ENCODE measurements around the gene RNASE3.
"Not testable (repeated sequence)": the region's sequence is repeated elsewhere in the genome, so short reads cannot be mapped to it uniquely, and the experiment has no call there.

RNASE3 gene

DNA sequence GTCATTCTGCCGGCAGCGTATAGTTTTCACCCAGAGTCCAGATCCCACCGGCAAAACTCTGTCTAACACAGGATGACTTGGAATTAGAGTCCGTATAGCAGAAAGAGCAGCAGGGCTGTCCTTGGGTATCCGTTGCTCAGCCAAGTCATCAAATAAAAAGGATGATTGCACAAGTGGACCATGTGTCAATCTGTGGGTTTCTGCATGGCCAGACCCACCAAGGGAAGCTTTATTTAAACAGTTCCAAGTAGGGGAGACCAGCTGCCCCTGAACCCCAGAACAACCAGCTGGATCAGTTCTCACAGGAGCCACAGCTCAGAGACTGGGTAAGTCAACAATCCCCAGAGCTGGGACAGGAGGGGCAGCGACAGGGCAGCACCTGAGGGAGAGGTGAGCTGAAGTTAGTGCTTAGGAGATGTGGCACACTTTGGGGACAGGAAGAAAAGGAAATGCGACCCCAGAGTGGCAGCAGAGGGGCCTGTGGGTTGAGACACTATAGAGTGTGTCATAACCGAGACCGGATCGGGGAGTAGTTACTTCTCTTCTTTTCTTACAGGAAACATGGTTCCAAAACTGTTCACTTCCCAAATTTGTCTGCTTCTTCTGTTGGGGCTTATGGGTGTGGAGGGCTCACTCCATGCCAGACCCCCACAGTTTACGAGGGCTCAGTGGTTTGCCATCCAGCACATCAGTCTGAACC is at the start of gene RNASE3:
Gene RNASE3, plus strand, starts transcription at position 260 of the 700 bp plus-strand sequence. Its CDS starts 302 bp downstream, at position 562.
- in situ Hi-C loops (cut with HindIII; ENCODE audit: low pct_unique_long_range_greater_than_20kb, low sequenced_read_pairs); DNase-seq (ENCODE audit: low read depth in 1 of 2, low spot score in 1 of 2): not testable (repeated sequence)

DNA sequence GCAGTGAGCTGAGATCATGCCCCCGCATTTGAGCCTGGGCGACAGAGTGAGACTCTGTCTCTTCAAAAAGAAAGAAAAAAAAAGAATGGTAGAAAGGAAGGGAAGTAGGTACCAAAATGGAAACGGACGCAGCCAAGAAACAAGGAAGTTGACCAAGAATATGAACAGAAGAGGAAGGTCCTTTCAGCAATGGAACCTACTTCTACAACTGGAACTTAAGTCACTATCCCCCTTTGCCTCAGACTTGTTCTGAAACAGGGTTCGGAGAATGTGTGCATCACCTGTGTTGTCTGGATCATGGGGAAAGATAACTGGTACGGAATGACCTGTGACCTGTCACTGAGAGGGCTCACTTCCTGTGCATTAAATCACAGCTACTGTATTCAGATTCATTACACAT is 44.6 kb upstream of the RNASE3 start:
- no peak for DNase-seq (ENCODE audit: low read depth in 1 of 2, low spot score in 1 of 2)
- TF ChIP-seq JUND (IDR thresholded peaks at IDR 0.05; ENCODE audit: low read depth), result no peak
- in situ Hi-C loops (cut with HindIII; ENCODE audit: low pct_unique_long_range_greater_than_20kb, low sequenced_read_pairs), result no loop called here

DNA sequence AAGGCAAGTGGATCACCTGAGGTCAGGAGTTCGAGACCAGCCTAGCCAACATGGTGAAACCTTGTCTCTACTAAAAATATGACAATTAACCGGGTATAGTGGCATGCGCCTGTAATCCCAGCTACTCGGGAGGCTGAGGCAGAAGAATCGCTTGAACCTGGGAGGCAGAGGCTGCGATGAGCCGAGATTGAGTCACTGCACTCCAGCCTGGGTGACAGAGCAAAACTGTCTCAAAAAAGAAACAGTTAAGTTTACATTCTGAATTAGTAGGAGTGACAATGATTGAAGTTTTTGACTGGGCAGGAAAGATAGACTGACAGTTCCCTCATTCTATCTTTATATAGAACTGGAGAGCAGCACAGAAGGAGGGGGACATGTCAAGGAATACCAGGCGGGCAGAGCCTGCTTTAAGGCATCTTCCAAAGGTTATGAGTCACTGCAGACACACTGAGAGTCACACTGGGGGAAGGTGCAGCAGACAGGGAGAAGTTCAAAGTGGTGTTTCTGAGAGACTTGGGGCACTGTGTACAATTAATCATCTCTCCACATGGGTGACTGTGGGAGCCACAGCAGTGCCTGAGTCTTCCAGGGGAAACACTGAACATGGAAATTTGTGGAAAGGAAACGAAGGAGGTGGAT is 42.8 kb upstream of the RNASE3 start:
- peak in 1 of 2 experiments; percentile 58 for DNase-seq (ENCODE audit: low read depth in 1 of 2, low spot score in 1 of 2)
- no peak for TF ChIP-seq JUND (IDR thresholded peaks at IDR 0.05; ENCODE audit: low read depth)
- in situ Hi-C loops (cut with HindIII; ENCODE audit: low pct_unique_long_range_greater_than_20kb, low sequenced_read_pairs), result no loop called here

DNA sequence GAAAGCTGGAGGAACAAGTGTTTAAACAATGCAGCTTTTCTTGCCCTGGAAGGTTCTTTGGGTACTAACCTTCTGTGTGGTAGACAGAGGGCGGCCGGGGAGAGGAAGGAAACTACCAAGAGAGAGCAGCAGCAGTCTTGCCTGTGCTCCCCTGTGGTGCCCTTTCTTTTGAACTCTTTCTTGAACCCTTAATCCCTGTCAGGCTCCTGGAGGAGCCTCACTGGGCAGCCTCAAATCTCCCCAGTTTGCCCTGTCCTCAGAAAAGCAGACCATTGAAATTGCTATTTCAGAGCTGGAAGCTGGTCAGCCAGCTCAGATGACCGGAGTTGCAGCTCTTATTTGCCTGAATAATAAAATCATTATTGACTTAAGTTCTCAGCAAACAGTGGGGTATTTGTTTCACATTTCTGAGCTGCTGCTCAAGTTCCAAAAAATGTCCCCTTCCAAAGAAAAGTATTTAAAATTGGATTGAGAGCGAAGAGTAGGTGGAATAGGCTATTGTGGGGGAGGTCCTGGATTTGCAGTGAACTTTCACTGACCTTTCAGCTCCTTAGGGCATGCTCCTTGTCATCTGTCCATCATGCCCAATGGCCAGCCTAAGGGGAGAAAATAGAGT is 42.1 kb upstream of the RNASE3 start:
- in situ Hi-C loops (cut with HindIII; ENCODE audit: low pct_unique_long_range_greater_than_20kb, low sequenced_read_pairs), result no loop called here
- DNase-seq (ENCODE audit: low read depth in 1 of 2, low spot score in 1 of 2), result peak; percentile 26 to 60
- TF ChIP-seq JUND (IDR thresholded peaks at IDR 0.05; ENCODE audit: low read depth), result no peak

- in situ Hi-C loops (cut with HindIII; ENCODE audit: low pct_unique_long_range_greater_than_20kb, low sequenced_read_pairs), result no loop called here
- DNase-seq (ENCODE audit: low read depth in 1 of 2, low spot score in 1 of 2), result no peak
- no peak for TF ChIP-seq JUND (IDR thresholded peaks at IDR 0.05; ENCODE audit: low read depth)
These were observed 38.1 kb upstream of the RNASE3 start for GRCh38 chr14:20853042-20853441.

DNA sequence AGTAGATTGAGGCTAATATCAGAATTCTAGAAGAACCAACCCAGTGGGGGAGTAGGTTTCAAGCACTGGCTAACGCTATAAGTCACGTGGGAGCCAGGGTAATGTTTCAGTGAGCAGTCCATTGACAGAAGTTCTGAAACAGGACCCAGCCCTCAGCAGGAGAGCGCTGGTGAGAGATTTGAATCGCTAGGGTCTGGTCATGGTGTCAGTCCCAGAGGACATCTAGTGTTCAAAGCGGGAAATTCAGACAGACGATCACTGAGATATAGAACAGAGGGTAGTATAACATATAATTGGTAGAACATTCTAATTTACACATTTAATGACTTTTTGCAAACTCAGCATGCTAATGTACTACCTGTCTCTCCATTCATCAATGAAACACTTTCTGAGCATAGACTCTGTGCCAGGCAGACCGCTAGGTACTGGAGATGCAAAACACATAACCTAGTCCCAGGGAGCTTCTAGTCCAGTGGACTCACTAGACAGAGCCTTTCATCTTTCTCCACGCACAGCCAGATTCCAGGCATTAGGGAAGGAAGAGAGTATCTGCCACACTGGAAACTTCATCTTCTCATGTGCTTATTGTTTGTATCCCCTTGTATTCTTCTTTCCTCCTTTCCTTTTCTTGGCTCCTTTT is 35.4 kb upstream of the RNASE3 start:
- in situ Hi-C loops (cut with HindIII; ENCODE audit: low pct_unique_long_range_greater_than_20kb, low sequenced_read_pairs), result no loop called here
- no peak for TF ChIP-seq JUND (IDR thresholded peaks at IDR 0.05; ENCODE audit: low read depth)
- peak; percentile 39 to 88 for DNase-seq (ENCODE audit: low read depth in 1 of 2, low spot score in 1 of 2)

DNA sequence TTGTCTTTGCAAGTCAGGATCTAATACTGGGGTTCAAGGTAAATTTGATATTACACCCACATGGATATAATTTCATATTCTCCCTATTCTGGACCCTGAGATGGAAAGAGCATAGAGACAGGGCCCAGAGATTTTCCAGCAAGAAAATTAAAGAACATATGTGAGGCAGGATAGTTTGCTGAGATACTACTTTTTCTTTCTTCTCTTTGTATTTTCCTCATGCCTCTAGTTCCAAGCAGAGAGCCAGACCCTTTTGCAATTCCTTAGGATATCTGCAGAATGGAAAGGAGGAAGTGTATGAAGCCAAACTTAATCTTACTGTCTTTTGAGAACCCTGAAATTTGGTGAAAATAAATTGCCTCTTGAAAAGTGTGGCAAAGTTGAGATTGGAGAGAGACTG is 34.0 kb upstream of the RNASE3 start:
- in situ Hi-C loops (cut with HindIII; ENCODE audit: low pct_unique_long_range_greater_than_20kb, low sequenced_read_pairs), result no loop called here

GRCh38 chr14:20857630-20858261 is 33.4 kb upstream of the RNASE3 start:
- DNase-seq (ENCODE audit: low read depth in 1 of 2, low spot score in 1 of 2), result peak; percentile 18 to 63
- in situ Hi-C loops (cut with HindIII; ENCODE audit: low pct_unique_long_range_greater_than_20kb, low sequenced_read_pairs), result no loop called here
- no peak for TF ChIP-seq JUND (IDR thresholded peaks at IDR 0.05; ENCODE audit: low read depth)

More for the DNA sequence above, 34.0 kb upstream of the RNASE3 start:
- DNase-seq (ENCODE audit: low read depth in 1 of 2, low spot score in 1 of 2), result no peak
- TF ChIP-seq JUND (IDR thresholded peaks at IDR 0.05; ENCODE audit: low read depth), result no peak

- DNase-seq (ENCODE audit: low read depth in 1 of 2, low spot score in 1 of 2), result no peak
- in situ Hi-C loops (cut with HindIII; ENCODE audit: low pct_unique_long_range_greater_than_20kb, low sequenced_read_pairs), result no loop called here
- TF ChIP-seq JUND (IDR thresholded peaks at IDR 0.05; ENCODE audit: low read depth), result no peak
These were observed 25.0 kb upstream of the RNASE3 start for GRCh38 chr14:20866194-20866593.

DNA sequence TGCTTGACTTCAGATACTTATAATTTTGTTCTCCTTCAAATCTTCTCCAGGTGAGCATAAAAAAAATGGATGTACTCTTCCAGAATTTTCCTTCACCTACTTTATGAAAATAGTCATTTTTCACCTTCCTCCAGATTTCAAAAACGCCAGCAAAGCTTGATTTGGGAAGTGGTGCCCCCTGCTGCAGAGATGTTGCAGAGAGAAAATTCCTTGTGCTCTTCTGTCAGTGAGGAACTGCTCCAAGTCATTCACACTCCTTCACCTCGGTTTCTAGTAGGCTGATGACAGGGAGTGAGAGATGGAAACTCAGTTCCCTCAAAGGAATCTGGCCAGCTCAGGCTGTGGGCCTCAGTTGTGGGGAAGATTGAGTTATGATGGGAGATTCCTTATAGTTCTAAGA is 24.2 kb upstream of the RNASE3 start:
- in situ Hi-C loops (cut with HindIII; ENCODE audit: low pct_unique_long_range_greater_than_20kb, low sequenced_read_pairs), result no loop called here
- TF ChIP-seq JUND (IDR thresholded peaks at IDR 0.05; ENCODE audit: low read depth), result no peak
- DNase-seq (ENCODE audit: low read depth in 1 of 2, low spot score in 1 of 2), result peak in 1 of 2 experiments; percentile 20

GRCh38 chr14:20873370-20874177 is 17.6 kb upstream of the RNASE3 start:
- in situ Hi-C loops (cut with HindIII; ENCODE audit: low pct_unique_long_range_greater_than_20kb, low sequenced_read_pairs), result no loop called here
- peak in 1 of 2 experiments; percentile 45 for DNase-seq (ENCODE audit: low read depth in 1 of 2, low spot score in 1 of 2)
- TF ChIP-seq JUND (IDR thresholded peaks at IDR 0.05; ENCODE audit: low read depth), result no peak

DNA sequence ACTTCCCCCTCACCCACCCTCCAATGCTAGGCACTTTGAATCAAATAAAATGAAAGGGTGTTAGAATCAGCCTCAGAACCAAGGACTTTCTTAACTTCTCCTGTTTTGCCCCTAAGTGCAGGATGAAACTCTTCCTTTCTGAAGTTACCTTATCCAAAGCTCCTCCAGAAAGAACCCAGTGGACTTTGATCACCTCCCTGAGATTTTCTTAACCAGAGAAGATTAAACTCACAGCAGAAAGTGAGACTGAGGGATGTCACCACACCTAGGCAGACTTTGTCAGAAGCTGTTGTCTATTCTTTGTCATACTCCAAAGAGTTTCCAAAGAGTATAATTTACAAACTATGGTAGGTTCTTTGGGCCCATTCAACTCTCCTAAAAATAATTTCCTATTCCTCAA is 14.2 kb upstream of the RNASE3 start:
- in situ Hi-C loops (cut with HindIII; ENCODE audit: low pct_unique_long_range_greater_than_20kb, low sequenced_read_pairs), result no loop called here
- DNase-seq (ENCODE audit: low read depth in 1 of 2, low spot score in 1 of 2), result no peak

More for the DNA sequence above, 14.2 kb upstream of the RNASE3 start:
- TF ChIP-seq JUND (IDR thresholded peaks at IDR 0.05; ENCODE audit: low read depth), result no peak
